ENCODE results near the gene WDFY1.

Gene WDFY1

GRCh38 chr2:223865124-223865523, 80.0 kb downstream of the WDFY1 start:
- no peak overlapping the region for H3K4me3 ChIP-seq (replicated peaks; ENCODE audit: low read depth, low read length)
- TF ChIP-seq, protein P1, sequence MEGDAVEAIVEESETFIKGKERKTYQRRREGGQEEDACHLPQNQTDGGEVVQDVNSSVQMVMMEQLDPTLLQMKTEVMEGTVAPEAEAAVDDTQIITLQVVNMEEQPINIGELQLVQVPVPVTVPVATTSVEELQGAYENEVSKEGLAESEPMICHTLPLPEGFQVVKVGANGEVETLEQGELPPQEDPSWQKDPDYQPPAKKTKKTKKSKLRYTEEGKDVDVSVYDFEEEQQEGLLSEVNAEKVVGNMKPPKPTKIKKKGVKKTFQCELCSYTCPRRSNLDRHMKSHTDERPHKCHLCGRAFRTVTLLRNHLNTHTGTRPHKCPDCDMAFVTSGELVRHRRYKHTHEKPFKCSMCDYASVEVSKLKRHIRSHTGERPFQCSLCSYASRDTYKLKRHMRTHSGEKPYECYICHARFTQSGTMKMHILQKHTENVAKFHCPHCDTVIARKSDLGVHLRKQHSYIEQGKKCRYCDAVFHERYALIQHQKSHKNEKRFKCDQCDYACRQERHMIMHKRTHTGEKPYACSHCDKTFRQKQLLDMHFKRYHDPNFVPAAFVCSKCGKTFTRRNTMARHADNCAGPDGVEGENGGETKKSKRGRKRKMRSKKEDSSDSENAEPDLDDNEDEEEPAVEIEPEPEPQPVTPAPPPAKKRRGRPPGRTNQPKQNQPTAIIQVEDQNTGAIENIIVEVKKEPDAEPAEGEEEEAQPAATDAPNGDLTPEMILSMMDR (IDR thresholded peaks at IDR 0.05; ENCODE audit: low read depth, low read length, missing control alignments) = no peak
- no peak for DNase-seq (ENCODE audit: extremely low read depth, low read depth)

DNA sequence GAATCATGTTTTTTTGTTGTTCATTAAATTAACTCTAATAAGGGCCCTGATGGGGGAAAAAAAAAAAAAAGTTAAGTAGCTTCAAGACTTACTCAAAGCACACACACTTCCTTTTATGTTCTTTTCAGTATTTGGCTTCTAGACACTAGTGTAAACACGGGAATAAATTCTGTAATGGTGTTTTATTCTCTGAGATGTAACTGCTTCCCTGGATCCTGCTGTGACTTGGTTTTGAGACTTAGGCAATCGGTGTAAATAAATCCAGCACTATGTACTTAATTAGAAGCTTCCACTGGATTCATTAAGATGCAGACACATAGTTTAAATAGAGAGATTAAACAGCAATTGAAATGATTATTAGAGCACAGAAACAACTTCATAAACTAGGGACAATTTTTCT, 81.6 kb downstream of the WDFY1 start:
- DNase-seq (ENCODE audit: extremely low read depth, low read depth) = no peak
- TF ChIP-seq, protein P1 (IDR thresholded peaks at IDR 0.05; ENCODE audit: low read depth, low read length, missing control alignments) = no peak
- H3K4me3 ChIP-seq (replicated peaks; ENCODE audit: low read depth, low read length) = no peak overlapping the region

GRCh38 chr2:223860809-223861738, 84.1 kb downstream of the WDFY1 start:
- TF ChIP-seq, protein P1 (IDR thresholded peaks at IDR 0.05; ENCODE audit: low read depth, low read length, missing control alignments) = no peak
- no peak overlapping the region for H3K4me3 ChIP-seq (replicated peaks; ENCODE audit: low read depth, low read length)
- no peak for DNase-seq (ENCODE audit: extremely low read depth, low read depth)

DNA sequence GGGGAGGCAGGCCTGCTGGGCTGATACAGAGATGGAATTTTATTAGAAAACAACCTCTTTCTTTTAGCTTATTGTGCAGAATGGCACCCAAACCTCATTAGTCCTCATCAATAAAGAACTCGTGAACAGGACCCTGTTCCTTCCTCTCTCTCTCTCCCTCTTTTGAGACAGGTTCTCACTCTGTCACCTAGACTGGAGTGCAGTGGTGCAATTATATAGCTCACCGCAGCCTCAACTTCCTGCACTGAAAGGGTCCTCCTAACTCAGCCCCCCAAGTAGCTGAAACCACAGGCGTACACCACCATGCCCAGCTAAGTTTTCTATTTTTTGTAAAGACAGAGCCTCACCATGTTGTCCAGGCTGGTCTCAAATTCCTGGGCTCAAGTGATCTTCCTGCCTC, 86.1 kb downstream of the WDFY1 start:
- H3K4me3 ChIP-seq (replicated peaks; ENCODE audit: low read depth, low read length) = no peak overlapping the region
- DNase-seq (ENCODE audit: extremely low read depth, low read depth) = no peak
- TF ChIP-seq, protein P1 (IDR thresholded peaks at IDR 0.05; ENCODE audit: low read depth, low read length, missing control alignments) = no peak

GRCh38 chr2:223856584-223856983, 88.6 kb downstream of the WDFY1 start:
- no peak overlapping the region for H3K4me3 ChIP-seq (replicated peaks; ENCODE audit: low read depth, low read length)
- TF ChIP-seq, protein P1 (IDR thresholded peaks at IDR 0.05; ENCODE audit: low read depth, low read length, missing control alignments) = no peak
- DNase-seq (ENCODE audit: extremely low read depth, low read depth) = no peak

- H3K4me3 ChIP-seq (replicated peaks; ENCODE audit: low read depth, low read length) = no peak overlapping the region
- TF ChIP-seq, protein P1 (IDR thresholded peaks at IDR 0.05; ENCODE audit: low read depth, low read length, missing control alignments) = no peak
- no peak for DNase-seq (ENCODE audit: extremely low read depth, low read depth)
Observed at GRCh38 chr2:223856021-223856420, 89.1 kb downstream of the WDFY1 start.

All from HFF-Myc (cell line).